GM12878 (cell line): ENCODE results near the gene CALCA. TPM values are rescaled to one million over a fixed set of nuclear protein-coding genes. Genes with fewer than 3 reads are reported as not detected.

Experiments
- ATAC-seq: fragments of 200-7000 bp; cut with Tn5 transposase; 3 replicates; pipeline ENCODE4 v1.9.1; 2020; ENCODE audit warnings: mild to moderate bottlenecking, moderate library complexity
- BruUV-seq: library from RNA; stranded (reverse); fragments of 400-500 nt; replicated peaks from 2 replicates; lab custom pipeline; 2021; lab: Mats Ljungman, UMichigan
- CTCF ChIA-PET: fragments of 300-600 bp; sonication (Branson Sonifier 250); formaldehyde crosslinking; extraction: SDS; loops from one replicate; lab custom pipeline; 2021; ENCODE audit warnings: inconsistent platforms; lab: Yijun Ruan, JAX
- POLR2A ChIA-PET: fragments of 350-600 bp; formaldehyde crosslinking; extraction: SDS; loops from one replicate; lab custom pipeline; 2021; ENCODE audit warnings: inconsistent platforms; lab: Charles Lee
- RAD21 ChIA-PET: fragments of 300-600 bp; sonication (Branson Sonifier 250); formaldehyde crosslinking; loops from one replicate; lab custom pipeline; 2023; ENCODE audit warnings: antibody characterized with exemption; ENCODE audit not compliant: unreplicated experiment; lab: Charles Lee
- SMC1A ChIA-PET: fragments of 300-600 bp; sonication (Branson Sonifier 250); formaldehyde crosslinking; loops from one replicate; lab custom pipeline; 2023; ENCODE audit not compliant: unreplicated experiment, uncharacterized antibody; lab: Charles Lee
- DNase-seq: peaks from one replicate; pipeline ENCODE4 v3.0.0-alpha.2; 2011; ENCODE audit warnings: low read depth, low spot score
- FAIRE-seq: peaks from 3 replicates; lab custom pipeline; 2011; peaks lifted over from hg19 to GRCh38; lab: Jason Lieb, UNC
- H2AFZ ChIP-seq: 2 replicates; pipeline ENCODE4 v1.6.0; 2011; ENCODE audit warnings: low read depth, low read length, control low read depth; ENCODE audit not compliant: control insufficient read depth
- H3K27ac ChIP-seq: 2 replicates; pipeline ENCODE4 v1.5.1; 2011; ENCODE audit warnings: control low read depth; ENCODE audit not compliant: control insufficient read depth, insufficient read depth
- H3K27me3 ChIP-seq, 2 experiments: replicated peaks in 1 of 2; 2 replicates each; pipeline versions ENCODE4 v1.6.0 to v1.6.1; 2011; ENCODE audit warnings: low read length in 1 of 2; ENCODE audit not compliant: control insufficient read depth in 2 of 2, insufficient read depth in 2 of 2
- H3K36me3 ChIP-seq, 2 experiments: 2 replicates each; pipeline ENCODE4 v1.5.1; 2011; ENCODE audit warnings: low read length in 1 of 2; ENCODE audit not compliant: control insufficient read depth in 2 of 2, insufficient read depth in 2 of 2
- H3K4me1 ChIP-seq: 2 replicates; pipeline ENCODE4 v1.6.1; 2011; ENCODE audit warnings: mild to moderate bottlenecking, low read length, moderate library complexity, mixed read lengths; ENCODE audit not compliant: control insufficient read depth, insufficient read depth
- H3K4me2 ChIP-seq: 2 replicates; pipeline ENCODE4 v1.6.0; 2011; ENCODE audit warnings: control low read depth; ENCODE audit not compliant: control insufficient read depth, insufficient read depth
- H3K4me3 ChIP-seq: fragments of 200-600 bp; sonication (generic); 2 replicates; pipeline ENCODE4 v1.5.1; 2016
- H3K79me2 ChIP-seq: 2 replicates; pipeline ENCODE4 v1.6.0; 2011; ENCODE audit warnings: low read length; ENCODE audit not compliant: control insufficient read depth, insufficient read depth
- H3K9ac ChIP-seq: 2 replicates; pipeline ENCODE4 v1.8.0; 2011; ENCODE audit warnings: low read length, control low read depth, mixed read lengths; ENCODE audit not compliant: control insufficient read depth, insufficient read depth
- H3K9me3 ChIP-seq: replicated peaks from 3 replicates; pipeline ENCODE4 v1.5.1; 2011; ENCODE audit warnings: mild to moderate bottlenecking, low read length; ENCODE audit not compliant: control insufficient read depth, insufficient read depth
- H4K20me1 ChIP-seq: 2 replicates; pipeline ENCODE4 v1.6.0; 2011; ENCODE audit not compliant: control insufficient read depth, insufficient read depth
- BACH1 ChIP-seq: fragments of 450-650 bp; IDR thresholded peaks from 2 replicates; pipeline ENCODE4 v1.6.1; 2017; ENCODE audit warnings: mild to moderate bottlenecking, borderline replicate concordance
- BMI1 ChIP-seq: fragments of 450-650 bp; IDR thresholded peaks from 2 replicates; pipeline ENCODE4 v1.6.1; 2016; ENCODE audit warnings: mild to moderate bottlenecking, moderate library complexity, borderline replicate concordance
- BRCA1 ChIP-seq: IDR thresholded peaks from 2 replicates; pipeline ENCODE4 v1.6.1; 2011; ENCODE audit warnings: low read depth, low read length, improper control_type of control experiment
- CBFB ChIP-seq: IDR thresholded peaks from 2 replicates; pipeline ENCODE4 v1.6.1; 2016; ENCODE audit warnings: antibody characterized with exemption, low read depth
- CREM ChIP-seq: IDR thresholded peaks from 2 replicates; pipeline ENCODE4 v1.6.1; 2014; ENCODE audit warnings: antibody characterized with exemption, low read depth
- ESRRA ChIP-seq: IDR thresholded peaks from 2 replicates; pipeline ENCODE4 v1.6.1; 2012; ENCODE audit warnings: mild to moderate bottlenecking, low read length, improper control_type of control experiment
- MXI1 ChIP-seq: fragments of 150-350 bp; IDR thresholded peaks from 2 replicates; pipeline ENCODE4 v1.6.1; 2011; ENCODE audit warnings: low read depth, mild to moderate bottlenecking, inconsistent platforms, low read length, improper control_type of control experiment
- PAX8 ChIP-seq: fragments of 450-650 bp; IDR thresholded peaks from 2 replicates; pipeline ENCODE4 v1.6.1; 2017; ENCODE audit warnings: mild to moderate bottlenecking, moderate library complexity
- SPI1 ChIP-seq: IDR thresholded peaks from 2 replicates; pipeline ENCODE4 v1.6.1; 2011; ENCODE audit warnings: low read depth, mild to moderate bottlenecking, low read length, moderate library complexity, borderline replicate concordance; ENCODE audit not compliant: insufficient read depth
- YY1 ChIP-seq: IDR thresholded peaks from 2 replicates; pipeline ENCODE4 v1.6.1; 2011; ENCODE audit warnings: low read depth, mild to moderate bottlenecking, low read length
- in situ Hi-C: fragments of 300-500 bp; cut with MboI; formaldehyde crosslinking; loops from 9 replicates; pipeline ENCODE4 v1.14.3; 2018; ENCODE audit warnings: mixed read lengths
- intact Hi-C: fragments of 100-400 bp; cut with micrococcal nuclease; formaldehyde crosslinking; loops from one replicate; pipeline ENCODE4 v1.14.2; 2022; ENCODE audit not compliant: unreplicated experiment
- polyA plus RNA-seq, 11 experiments: library from polyadenylated mRNA; depleted of rRNA in 4 of 11; unstranded in 6 of 11; stranded (reverse) in 5 of 11; fragments of >200 nt; fragmentation: Nextera tagmentation in 4 of 11; fragmentation: Illumina TruSeq in 1 of 11; extraction: Ambion mirVana in 4 of 11; extraction: Trizol in 1 of 11; gene quantifications; 1 replicate in 1 of 11; 2 replicates in 10 of 11; pipeline versions ENCODE4 v1.2.1 to v1.2.3, GENCODE V29; 2011 to 2016; ENCODE audit warnings: inconsistent platforms in 2 of 11, missing spikeins in 2 of 11, low read depth in 1 of 11
- total RNA-seq, 4 experiments: library from RNA; depleted of rRNA in 3 of 4; stranded (reverse); fragments of >200 nt in 3 of 4; fragmentation: Illumina TruSeq in 1 of 4; extraction: Trizol in 1 of 4; gene quantifications; 2 replicates each; pipeline versions ENCODE4 v1.2.1 to v1.2.3, GENCODE V29; 2013 to 2021
- TF ChIP-seq, protein P1 (sequence below): fragments of 450-650 bp; IDR thresholded peaks from 2 replicates; pipeline ENCODE4 v1.6.1; 2017; ENCODE audit warnings: mild to moderate bottlenecking
- TF ChIP-seq, protein P2 (sequence below): IDR thresholded peaks from 2 replicates; pipeline ENCODE4 v1.6.1; 2011; ENCODE audit warnings: borderline replicate concordance, low read depth, mild to moderate bottlenecking, moderate library complexity, low read length; ENCODE audit not compliant: insufficient read depth, poor library complexity, severe bottlenecking
- TF ChIP-seq, protein P3 (sequence below): fragments of 450-650 bp; IDR thresholded peaks from 2 replicates; pipeline ENCODE4 v1.6.1; 2017; ENCODE audit warnings: mild to moderate bottlenecking, moderate library complexity

Gene CALCA
- total and polyA plus RNA-seq, 10 of the 15 experiments (the other 5 are each of a cell fraction or from before 2014, with no cell fraction given), result not detected

DNA sequence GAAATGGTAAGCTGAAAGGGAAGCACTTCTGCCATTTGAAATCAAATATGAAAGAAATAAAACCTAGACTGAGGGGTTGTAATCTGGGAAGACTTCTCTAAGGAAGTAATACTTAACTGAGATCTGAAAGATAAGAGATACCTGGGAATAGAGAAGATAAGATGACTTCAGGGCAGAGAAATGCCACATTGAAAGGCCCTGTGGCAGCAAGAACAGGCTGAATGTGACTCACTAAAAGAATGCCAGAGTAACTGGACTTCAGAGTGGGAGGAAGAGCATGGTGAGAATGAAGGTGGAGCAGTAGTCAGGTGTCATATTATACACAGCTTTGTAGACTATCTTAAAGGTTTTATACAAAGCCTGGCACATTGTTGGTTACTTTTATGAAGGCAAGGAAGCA lies 17.6 kb downstream of the CALCA start (continued):
- TF ChIP-seq YY1, result no peak
- TF ChIP-seq CBFB, result no peak
- TF ChIP-seq BRCA1, result no peak
- TF ChIP-seq, protein P1, sequence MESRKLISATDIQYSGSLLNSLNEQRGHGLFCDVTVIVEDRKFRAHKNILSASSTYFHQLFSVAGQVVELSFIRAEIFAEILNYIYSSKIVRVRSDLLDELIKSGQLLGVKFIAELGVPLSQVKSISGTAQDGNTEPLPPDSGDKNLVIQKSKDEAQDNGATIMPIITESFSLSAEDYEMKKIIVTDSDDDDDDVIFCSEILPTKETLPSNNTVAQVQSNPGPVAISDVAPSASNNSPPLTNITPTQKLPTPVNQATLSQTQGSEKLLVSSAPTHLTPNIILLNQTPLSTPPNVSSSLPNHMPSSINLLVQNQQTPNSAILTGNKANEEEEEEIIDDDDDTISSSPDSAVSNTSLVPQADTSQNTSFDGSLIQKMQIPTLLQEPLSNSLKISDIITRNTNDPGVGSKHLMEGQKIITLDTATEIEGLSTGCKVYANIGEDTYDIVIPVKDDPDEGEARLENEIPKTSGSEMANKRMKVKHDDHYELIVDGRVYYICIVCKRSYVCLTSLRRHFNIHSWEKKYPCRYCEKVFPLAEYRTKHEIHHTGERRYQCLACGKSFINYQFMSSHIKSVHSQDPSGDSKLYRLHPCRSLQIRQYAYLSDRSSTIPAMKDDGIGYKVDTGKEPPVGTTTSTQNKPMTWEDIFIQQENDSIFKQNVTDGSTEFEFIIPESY, result no peak

DNA sequence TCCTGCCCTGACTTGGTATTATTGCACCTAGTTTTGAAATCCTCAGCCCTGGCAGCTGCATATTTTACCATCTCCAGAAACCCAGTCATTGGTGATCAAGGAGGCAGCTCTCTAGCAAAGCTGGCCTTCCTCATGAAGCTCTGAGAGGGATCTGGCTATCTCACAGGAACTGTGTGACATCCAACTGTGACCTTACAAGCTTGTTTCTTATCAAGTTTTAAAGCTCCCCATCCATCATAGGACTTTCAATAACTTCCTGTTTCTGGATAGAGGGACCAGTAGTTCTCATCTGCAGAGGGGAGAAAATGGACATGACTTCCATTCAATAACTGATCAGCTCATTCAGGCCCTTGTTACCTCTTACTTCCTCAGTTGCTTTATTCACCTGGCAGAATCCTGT lies 18.2 kb downstream of the CALCA start:
- TF ChIP-seq MXI1, result no peak
- TF ChIP-seq, protein P2, sequence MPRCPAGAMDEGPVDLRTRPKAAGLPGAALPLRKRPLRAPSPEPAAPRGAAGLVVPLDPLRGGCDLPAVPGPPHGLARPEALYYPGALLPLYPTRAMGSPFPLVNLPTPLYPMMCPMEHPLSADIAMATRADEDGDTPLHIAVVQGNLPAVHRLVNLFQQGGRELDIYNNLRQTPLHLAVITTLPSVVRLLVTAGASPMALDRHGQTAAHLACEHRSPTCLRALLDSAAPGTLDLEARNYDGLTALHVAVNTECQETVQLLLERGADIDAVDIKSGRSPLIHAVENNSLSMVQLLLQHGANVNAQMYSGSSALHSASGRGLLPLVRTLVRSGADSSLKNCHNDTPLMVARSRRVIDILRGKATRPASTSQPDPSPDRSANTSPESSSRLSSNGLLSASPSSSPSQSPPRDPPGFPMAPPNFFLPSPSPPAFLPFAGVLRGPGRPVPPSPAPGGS, result no peak
- TF ChIP-seq, protein P3, sequence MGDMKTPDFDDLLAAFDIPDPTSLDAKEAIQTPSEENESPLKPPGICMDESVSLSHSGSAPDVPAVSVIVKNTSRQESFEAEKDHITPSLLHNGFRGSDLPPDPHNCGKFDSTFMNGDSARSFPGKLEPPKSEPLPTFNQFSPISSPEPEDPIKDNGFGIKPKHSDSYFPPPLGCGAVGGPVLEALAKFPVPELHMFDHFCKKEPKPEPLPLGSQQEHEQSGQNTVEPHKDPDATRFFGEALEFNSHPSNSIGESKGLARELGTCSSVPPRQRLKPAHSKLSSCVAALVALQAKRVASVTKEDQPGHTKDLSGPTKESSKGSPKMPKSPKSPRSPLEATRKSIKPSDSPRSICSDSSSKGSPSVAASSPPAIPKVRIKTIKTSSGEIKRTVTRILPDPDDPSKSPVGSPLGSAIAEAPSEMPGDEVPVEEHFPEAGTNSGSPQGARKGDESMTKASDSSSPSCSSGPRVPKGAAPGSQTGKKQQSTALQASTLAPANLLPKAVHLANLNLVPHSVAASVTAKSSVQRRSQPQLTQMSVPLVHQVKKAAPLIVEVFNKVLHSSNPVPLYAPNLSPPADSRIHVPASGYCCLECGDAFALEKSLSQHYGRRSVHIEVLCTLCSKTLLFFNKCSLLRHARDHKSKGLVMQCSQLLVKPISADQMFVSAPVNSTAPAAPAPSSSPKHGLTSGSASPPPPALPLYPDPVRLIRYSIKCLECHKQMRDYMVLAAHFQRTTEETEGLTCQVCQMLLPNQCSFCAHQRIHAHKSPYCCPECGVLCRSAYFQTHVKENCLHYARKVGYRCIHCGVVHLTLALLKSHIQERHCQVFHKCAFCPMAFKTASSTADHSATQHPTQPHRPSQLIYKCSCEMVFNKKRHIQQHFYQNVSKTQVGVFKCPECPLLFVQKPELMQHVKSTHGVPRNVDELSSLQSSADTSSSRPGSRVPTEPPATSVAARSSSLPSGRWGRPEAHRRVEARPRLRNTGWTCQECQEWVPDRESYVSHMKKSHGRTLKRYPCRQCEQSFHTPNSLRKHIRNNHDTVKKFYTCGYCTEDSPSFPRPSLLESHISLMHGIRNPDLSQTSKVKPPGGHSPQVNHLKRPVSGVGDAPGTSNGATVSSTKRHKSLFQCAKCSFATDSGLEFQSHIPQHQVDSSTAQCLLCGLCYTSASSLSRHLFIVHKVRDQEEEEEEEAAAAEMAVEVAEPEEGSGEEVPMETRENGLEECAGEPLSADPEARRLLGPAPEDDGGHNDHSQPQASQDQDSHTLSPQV, result no peak
- TF ChIP-seq CREM, result no peak
- TF ChIP-seq ESRRA, result no peak
- TF ChIP-seq BMI1, result no peak
- TF ChIP-seq PAX8, result no peak
- no peak for TF ChIP-seq BACH1
- no peak for TF ChIP-seq SPI1
- Histone ChIP-seq H3K4me3 (no peak overlapping the region), H3K27me3 (no peaks in the 10 kb centered on the region), H3K36me3 (no peaks in the 10 kb centered on the region), H3K79me2 (no peaks in the 10 kb centered on the region), H2AFZ (no peak overlapping the region), H3K4me1 (no peaks in the 10 kb centered on the region), H4K20me1 (no peaks in the 10 kb centered on the region), H3K9ac (no peak overlapping the region), H3K4me2 (no peak overlapping the region), H3K9me3 (no peaks in the 10 kb centered on the region), H3K27ac (no peak overlapping the region)
- ChIA-PET SMC1A (interaction anchor here (0.6 kb wide), 1 partner anchor 257 kb away, joined by 3 read pairs; no protein-coding TSS in a partner anchor), POLR2A (no interaction called here), RAD21 (no interaction called here), CTCF (interaction anchor here (1.2 to 1.7 kb wide), 2 partner anchors 16 to 20 kb away, joined by 3 to 4 read pairs; no protein-coding TSS in a partner anchor)
- DNase-seq (no peak), ATAC-seq (no peak), FAIRE-seq (no peak)
- no TSS peak for BruUV-seq
- intact Hi-C loops, result no loop called here
- in situ Hi-C loops, result no loop called here
